ENCODE data around the gene NPAS1. TPM values are rescaled to one million over a fixed set of nuclear protein-coding genes. Genes with fewer than 3 reads are reported as not detected.
A peak's percentile ranks its signal among the peaks of the same experiment; 100 is the strongest.

The NPAS1 gene
- total and polyA plus RNA-seq, 2 of the 13 experiments (the other 11 are each of a cell fraction or from before 2014, with no cell fraction given) = 0.35 to 2.9 TPM

DNA sequence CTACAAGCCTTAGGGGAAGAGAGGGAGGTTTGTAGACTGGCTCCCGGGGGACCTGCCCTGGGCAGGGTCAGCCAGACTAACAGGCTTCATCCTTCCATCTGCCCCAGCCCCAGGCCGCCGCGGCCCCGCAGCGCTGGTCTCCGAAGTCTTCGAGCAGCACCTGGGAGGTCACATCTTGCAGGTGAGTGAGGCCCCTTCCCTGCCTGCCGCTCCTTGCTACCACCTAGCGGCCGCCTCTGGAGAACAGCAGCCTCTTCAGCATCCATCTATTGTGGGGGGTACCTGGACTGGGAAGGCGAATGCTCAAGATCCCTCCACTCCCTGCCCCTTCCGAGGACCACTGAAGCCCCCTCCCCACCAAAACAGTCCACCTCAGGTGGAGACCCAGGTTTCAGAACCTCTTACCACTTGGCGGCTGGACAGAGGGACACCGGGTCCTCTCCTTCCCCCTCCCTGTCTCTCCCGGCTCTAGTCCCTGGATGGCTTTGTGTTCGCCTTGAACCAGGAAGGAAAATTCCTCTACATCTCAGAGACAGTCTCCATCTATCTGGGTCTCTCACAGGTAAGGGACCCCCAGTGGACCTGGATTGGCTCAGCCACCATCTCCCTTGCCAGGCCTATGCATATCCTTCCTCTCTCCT is 12.7 kb downstream of the NPAS1 start (continued):
- TF ChIP-seq MAZ (IDR thresholded peaks at IDR 0.05; ENCODE audit: borderline replicate concordance, low read depth, low read length) = no peak
- TF ChIP-seq MAZ (CRISPR knock-in tag; IDR thresholded peaks at IDR 0.05; ENCODE audit: low read depth) = no peak
- TF ChIP-seq, protein P1, sequence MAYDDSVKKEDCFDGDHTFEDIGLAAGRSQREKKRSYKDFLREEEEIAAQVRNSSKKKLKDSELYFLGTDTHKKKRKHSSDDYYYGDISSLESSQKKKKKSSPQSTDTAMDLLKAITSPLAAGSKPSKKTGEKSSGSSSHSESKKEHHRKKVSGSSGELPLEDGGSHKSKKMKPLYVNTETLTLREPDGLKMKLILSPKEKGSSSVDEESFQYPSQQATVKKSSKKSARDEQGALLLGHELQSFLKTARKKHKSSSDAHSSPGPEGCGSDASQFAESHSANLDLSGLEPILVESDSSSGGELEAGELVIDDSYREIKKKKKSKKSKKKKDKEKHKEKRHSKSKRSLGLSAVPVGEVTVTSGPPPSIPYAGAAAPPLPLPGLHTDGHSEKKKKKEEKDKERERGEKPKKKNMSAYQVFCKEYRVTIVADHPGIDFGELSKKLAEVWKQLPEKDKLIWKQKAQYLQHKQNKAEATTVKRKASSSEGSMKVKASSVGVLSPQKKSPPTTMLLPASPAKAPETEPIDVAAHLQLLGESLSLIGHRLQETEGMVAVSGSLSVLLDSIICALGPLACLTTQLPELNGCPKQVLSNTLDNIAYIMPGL (CRISPR knock-in tag; IDR thresholded peaks at IDR 0.05; ENCODE audit: borderline replicate concordance in 1 of 2, low read depth in 1 of 2) = 0 out of 4 replicates have a peak, but pooled peaks of 1 of the 2 experiments have one; percentile 27
- no peak for TF ChIP-seq ZNF709 (CRISPR knock-in tag; IDR thresholded peaks at IDR 0.05)
- no peak for TF ChIP-seq PHF5A (CRISPR knock-in tag; IDR thresholded peaks at IDR 0.05; ENCODE audit: low read depth, unreplicated experiment)
- no peak for TF ChIP-seq PAWR (CRISPR knock-in tag; IDR thresholded peaks at IDR 0.05; ENCODE audit: borderline replicate concordance)
- no peak for TF ChIP-seq ZNF782 (CRISPR knock-in tag; IDR thresholded peaks at IDR 0.05; ENCODE audit: borderline replicate concordance)
- no peak for TF ChIP-seq PAX8 (CRISPR knock-in tag; IDR thresholded peaks at IDR 0.05; ENCODE audit: borderline replicate concordance)
- TF ChIP-seq ZNF350 (CRISPR knock-in tag; IDR thresholded peaks at IDR 0.05; ENCODE audit: borderline replicate concordance, low read depth) = 0 out of 2 replicates have a peak, but pooled peaks have one; percentile 31
- no peak for TF ChIP-seq FOXM1 (CRISPR knock-in tag; IDR thresholded peaks at IDR 0.05)
- TF ChIP-seq NCOA2 (CRISPR knock-in tag; IDR thresholded peaks at IDR 0.05) = no peak
- TF ChIP-seq, protein P2, sequence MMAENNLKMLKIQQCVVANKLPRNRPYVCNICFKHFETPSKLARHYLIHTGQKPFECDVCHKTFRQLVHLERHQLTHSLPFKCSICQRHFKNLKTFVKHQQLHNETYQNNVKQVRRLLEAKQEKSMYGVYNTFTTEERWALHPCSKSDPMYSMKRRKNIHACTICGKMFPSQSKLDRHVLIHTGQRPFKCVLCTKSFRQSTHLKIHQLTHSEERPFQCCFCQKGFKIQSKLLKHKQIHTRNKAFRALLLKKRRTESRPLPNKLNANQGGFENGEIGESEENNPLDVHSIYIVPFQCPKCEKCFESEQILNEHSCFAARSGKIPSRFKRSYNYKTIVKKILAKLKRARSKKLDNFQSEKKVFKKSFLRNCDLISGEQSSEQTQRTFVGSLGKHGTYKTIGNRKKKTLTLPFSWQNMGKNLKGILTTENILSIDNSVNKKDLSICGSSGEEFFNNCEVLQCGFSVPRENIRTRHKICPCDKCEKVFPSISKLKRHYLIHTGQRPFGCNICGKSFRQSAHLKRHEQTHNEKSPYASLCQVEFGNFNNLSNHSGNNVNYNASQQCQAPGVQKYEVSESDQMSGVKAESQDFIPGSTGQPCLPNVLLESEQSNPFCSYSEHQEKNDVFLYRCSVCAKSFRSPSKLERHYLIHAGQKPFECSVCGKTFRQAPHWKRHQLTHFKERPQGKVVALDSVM (CRISPR knock-in tag; IDR thresholded peaks at IDR 0.05) = no peak
- TF ChIP-seq KLF12 (CRISPR knock-in tag; IDR thresholded peaks at IDR 0.05; ENCODE audit: borderline replicate concordance) = no peak
- TF ChIP-seq HDAC1 (CRISPR knock-in tag; IDR thresholded peaks at IDR 0.05) = no peak
- TF ChIP-seq STAG1 (CRISPR knock-in tag; IDR thresholded peaks at IDR 0.05) = peak; percentile 72
- TF ChIP-seq, protein P3, sequence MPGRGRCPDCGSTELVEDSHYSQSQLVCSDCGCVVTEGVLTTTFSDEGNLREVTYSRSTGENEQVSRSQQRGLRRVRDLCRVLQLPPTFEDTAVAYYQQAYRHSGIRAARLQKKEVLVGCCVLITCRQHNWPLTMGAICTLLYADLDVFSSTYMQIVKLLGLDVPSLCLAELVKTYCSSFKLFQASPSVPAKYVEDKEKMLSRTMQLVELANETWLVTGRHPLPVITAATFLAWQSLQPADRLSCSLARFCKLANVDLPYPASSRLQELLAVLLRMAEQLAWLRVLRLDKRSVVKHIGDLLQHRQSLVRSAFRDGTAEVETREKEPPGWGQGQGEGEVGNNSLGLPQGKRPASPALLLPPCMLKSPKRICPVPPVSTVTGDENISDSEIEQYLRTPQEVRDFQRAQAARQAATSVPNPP (CRISPR knock-in tag; IDR thresholded peaks at IDR 0.05) = no peak
- peak; percentile 43 for TF ChIP-seq XRCC5 (optimal IDR thresholded peaks at IDR 0.05; ENCODE audit: low read length)
- no peak for TF ChIP-seq REPIN1 (CRISPR knock-in tag; IDR thresholded peaks at IDR 0.05; ENCODE audit: borderline replicate concordance, low read depth)
- no peak for TF ChIP-seq ZNF3 (CRISPR knock-in tag; IDR thresholded peaks at IDR 0.05)
- no peak for TF ChIP-seq HNRNPL (IDR thresholded peaks at IDR 0.05; ENCODE audit: low read depth, low read length)
- TF ChIP-seq, protein P4, sequence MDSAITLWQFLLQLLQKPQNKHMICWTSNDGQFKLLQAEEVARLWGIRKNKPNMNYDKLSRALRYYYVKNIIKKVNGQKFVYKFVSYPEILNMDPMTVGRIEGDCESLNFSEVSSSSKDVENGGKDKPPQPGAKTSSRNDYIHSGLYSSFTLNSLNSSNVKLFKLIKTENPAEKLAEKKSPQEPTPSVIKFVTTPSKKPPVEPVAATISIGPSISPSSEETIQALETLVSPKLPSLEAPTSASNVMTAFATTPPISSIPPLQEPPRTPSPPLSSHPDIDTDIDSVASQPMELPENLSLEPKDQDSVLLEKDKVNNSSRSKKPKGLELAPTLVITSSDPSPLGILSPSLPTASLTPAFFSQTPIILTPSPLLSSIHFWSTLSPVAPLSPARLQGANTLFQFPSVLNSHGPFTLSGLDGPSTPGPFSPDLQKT (CRISPR knock-in tag; IDR thresholded peaks at IDR 0.05; ENCODE audit: borderline replicate concordance) = no peak
- no peak for TF ChIP-seq ZBTB42 (CRISPR knock-in tag; IDR thresholded peaks at IDR 0.05)
- TF ChIP-seq, protein P5, sequence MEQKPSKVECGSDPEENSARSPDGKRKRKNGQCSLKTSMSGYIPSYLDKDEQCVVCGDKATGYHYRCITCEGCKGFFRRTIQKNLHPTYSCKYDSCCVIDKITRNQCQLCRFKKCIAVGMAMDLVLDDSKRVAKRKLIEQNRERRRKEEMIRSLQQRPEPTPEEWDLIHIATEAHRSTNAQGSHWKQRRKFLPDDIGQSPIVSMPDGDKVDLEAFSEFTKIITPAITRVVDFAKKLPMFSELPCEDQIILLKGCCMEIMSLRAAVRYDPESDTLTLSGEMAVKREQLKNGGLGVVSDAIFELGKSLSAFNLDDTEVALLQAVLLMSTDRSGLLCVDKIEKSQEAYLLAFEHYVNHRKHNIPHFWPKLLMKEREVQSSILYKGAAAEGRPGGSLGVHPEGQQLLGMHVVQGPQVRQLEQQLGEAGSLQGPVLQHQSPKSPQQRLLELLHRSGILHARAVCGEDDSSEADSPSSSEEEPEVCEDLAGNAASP (CRISPR knock-in tag; IDR thresholded peaks at IDR 0.05; ENCODE audit: borderline replicate concordance) = no peak
